GM21723 (cell line): ENCODE results near the gene ZSCAN18.

Experiments
- ATAC-seq: cut with Tn5 transposase; IDR thresholded peaks from one replicate; pipeline ENCODE4 v1.9.1; 2021; ENCODE audit warnings: mild to moderate bottlenecking, moderate library complexity; ENCODE audit not compliant: unreplicated experiment

The ZSCAN18 gene

GRCh38 chr19:58086825-58087710 is 11.0 kb downstream of the ZSCAN18 start:
- no peak for ATAC-seq

- no peak for ATAC-seq
Measured at GRCh38 chr19:58085348-58085875, 12.6 kb downstream of the ZSCAN18 start.

- no peak for ATAC-seq
Measured at GRCh38 chr19:58084596-58085347, 13.3 kb downstream of the ZSCAN18 start.

DNA sequence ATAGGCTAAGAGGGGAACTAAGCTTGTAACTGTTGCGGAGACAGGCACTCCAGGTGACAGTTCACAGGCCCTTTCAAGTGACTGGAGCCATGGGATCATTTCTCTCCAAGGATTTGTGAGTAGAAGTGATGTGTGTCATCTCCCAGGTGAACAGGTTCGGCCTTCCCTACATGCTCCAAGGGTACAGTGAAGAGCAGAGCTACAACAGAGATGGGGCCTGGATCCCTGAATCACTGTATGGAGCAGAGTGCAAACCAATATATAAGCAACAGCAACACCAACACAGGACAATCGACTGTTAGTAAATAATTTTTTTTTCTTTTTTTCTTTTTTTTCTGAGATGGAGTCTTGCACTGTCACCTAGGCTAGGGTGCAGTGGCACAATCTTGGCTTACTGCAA is 15.0 kb downstream of the ZSCAN18 start:
- ATAC-seq = no peak

GRCh38 chr19:58079792-58080191 is 18.2 kb downstream of the ZSCAN18 start:
- no peak for ATAC-seq

- no peak for ATAC-seq
Measured at GRCh38 chr19:58067240-58067912, 30.7 kb downstream of the ZSCAN18 start.

GRCh38 chr19:58063712-58064111 is 34.3 kb downstream of the ZSCAN18 start:
- ATAC-seq = no peak

- ATAC-seq = no peak
Measured at GRCh38 chr19:58060231-58060630, 37.8 kb downstream of the ZSCAN18 start.

DNA sequence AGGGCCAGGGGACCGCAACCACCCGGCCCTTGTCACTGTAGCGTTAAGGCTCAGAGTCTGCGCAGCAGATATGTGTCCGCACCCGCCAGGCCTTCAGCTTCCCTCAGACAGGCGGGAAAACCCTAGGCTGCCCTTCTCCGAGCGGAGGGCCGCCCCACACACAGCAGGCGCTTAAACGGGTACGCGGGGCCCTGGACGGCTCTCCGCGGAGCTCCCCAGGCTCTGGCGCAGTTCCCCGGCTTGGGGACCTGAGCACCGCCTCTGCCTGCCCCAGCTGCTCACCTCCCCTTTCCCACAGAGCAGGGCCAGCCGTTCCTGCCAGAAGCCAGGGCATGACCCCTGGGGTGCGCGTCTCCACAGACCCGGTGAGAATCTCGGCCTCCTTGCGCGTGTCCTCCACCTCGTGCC is 38.4 kb downstream of the ZSCAN18 start:
- ATAC-seq = no peak

DNA sequence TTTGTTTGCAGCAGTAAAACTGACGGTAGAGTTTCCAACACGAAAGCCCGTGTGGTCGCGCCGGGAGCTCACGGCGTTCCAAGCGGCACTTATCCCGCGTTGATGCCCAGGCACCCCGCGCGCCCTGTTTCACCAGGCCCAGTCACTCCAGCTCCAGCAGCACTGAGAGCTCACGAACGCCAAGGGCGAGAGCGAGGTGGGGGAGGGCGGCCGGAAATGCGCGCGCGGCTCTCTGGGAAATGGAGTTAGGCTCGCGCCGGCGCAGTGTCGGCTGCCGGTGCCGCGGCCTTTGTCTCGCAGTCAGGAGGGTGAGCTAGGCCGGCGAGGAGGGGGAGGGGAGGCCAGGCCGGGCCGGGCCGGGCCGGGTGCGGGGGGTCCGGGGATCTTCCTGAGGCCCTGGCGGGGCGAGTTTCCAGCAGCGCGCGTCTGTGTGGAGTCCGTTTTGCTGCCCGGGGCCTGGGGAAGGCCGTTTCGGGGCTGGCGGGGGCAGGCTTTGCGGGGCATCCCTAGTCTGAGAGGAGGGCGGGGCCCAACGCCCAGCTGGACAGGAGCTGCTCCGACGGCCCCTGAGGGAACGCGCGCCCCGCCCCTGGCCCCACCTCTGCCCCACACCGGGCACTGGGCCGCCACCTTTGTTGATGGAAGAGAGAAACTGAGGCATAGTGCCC is 38.9 kb downstream of the ZSCAN18 start, which contains the start of gene ZNF135:
Gene ZNF135 (plus strand): TSS at position 280 of the 668 bp plus-strand sequence. CDS start 721 bp downstream, outside the sequence.
- ATAC-seq = no peak

GRCh38 chr19:58058467-58058866 is 39.6 kb downstream of the ZSCAN18 start:
- ATAC-seq = no peak

- ATAC-seq = no peak
Measured at GRCh38 chr19:58056861-58057260, 41.2 kb downstream of the ZSCAN18 start.

GRCh38 chr19:58056261-58056660 is 41.8 kb downstream of the ZSCAN18 start:
- ATAC-seq = no peak

DNA sequence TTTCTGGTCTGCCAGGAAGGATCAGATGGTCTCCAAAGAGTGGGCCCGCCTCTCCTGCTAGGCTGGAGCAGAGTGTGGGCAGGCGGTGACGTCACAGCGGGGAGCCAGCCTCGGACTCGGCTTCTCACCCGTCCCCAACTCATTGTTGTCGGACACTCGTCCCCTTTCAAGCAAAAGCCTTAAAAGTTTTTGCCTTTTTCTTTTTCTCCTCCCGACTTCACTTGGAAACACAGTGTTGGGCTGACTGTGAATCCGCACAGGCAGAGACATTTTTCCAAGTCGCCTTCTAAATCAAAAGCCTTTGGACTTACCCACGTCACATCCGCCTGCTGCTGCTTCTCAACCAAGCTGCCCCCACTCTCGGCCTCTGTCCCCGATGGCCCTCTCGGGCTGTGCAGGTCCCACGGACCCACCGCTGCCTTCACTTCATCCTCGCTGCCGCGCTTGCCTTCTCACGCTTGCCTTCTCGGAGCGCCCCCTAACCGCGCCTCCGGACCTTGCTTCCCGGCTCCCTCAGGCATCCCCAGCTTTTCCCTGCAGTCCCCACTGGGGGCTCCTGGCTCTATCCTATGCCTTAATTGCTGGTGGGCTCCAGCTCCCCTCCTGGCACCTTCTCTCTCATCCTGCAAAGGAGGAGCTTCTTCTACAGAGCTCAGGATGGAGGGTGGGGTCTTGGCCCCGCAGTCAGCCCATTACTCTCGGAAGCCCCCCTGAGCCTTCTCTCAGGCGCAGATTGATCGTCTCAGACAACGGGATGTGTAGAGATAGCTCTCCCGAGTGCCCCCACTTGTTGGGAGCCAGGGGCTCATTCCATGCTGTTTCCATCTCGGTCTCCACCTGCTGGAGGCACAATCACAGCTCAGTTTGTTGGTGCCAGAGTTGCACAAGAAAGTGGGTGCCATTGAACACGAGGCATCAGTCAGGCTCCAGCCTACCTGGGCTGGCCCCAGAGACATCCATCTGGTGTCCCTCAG is 42.8 kb downstream of the ZSCAN18 start:
- ATAC-seq = no peak

- no peak for ATAC-seq
Measured at GRCh38 chr19:58053480-58054156, 44.4 kb downstream of the ZSCAN18 start.

- no peak for ATAC-seq
Measured at GRCh38 chr19:58052256-58052655, 45.8 kb downstream of the ZSCAN18 start.

- ATAC-seq = no peak
Measured at GRCh38 chr19:58047672-58048071, 50.4 kb downstream of the ZSCAN18 start.

DNA sequence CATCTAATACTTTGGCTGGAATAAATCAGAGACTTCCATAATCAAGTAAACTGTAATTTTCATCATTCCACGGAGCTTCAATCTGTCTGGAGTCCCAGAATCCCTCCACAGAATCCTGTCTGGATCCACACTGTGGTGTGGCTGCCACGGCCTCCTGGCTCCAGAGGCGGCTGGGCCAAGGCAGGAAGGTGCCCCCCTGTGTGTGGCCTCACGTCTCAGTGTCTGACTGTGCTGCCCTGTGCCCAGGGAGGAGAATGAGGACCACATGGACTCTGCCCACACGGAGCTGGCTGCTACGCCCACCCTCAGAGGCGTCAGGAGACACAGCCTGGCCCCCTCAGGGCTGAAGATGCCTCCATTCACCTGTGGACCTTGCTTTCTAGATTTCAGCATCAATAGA is 51.2 kb downstream of the ZSCAN18 start:
- ATAC-seq = no peak
